Effector memory CD8-positive, alpha-beta T cell (primary cell): Measurements from ENCODE around the gene THBS2.

Source experiments
- ATAC-seq: fragments of 150-1000 bp; cut with Tn5 transposase; replicated peaks from 2 replicates; pipeline ENCODE4 v1.10.0; 2021; ENCODE audit warnings: mild to moderate bottlenecking, moderate library complexity
- DNase-seq, 3 experiments: peaks; one replicate each; pipeline ENCODE4 v3.0.0; 2021
- H3K27ac Mint-ChIP-seq, 2 donors: one replicate each; pipeline ENCODE4 v1.8.0; 2022; ENCODE audit warnings: mild to moderate bottlenecking in 2 of 2, mixed read lengths in 2 of 2, moderate library complexity in 2 of 2
- H3K27me3 Mint-ChIP-seq, 2 donors: one replicate each; pipeline ENCODE4 v1.8.0; 2022; ENCODE audit warnings: mixed read lengths in 2 of 2
- H3K36me3 Mint-ChIP-seq: one replicate; pipeline ENCODE4 v1.8.0; 2022; ENCODE audit warnings: mild to moderate bottlenecking, moderate library complexity, mixed read lengths; ENCODE audit not compliant: insufficient read depth
- H3K4me1 Mint-ChIP-seq, 2 donors: one replicate each; pipeline ENCODE4 v1.8.0; 2022; ENCODE audit warnings: low read depth in 2 of 2, mixed read lengths in 2 of 2
- H3K4me3 Mint-ChIP-seq, 2 donors: one replicate each; pipeline ENCODE4 v1.8.0; 2022; ENCODE audit warnings: mild to moderate bottlenecking in 2 of 2, mixed read lengths in 2 of 2, moderate library complexity in 2 of 2
- H3K9me3 Mint-ChIP-seq, 2 donors: one replicate each; pipeline ENCODE4 v1.8.0; 2022; ENCODE audit warnings: mixed read lengths in 2 of 2

The THBS2 gene

GRCh38 chr6:169239181-169239580, 14.5 kb downstream of the THBS2 start:
- Mint-ChIP-seq H3K27ac (no peak overlapping the region), H3K27me3 (peaks cover 22 to 38% of the 10 kb centered on the region in 2 donors), H3K4me3 (no peak overlapping the region), H3K9me3 (peaks cover 2 to 5% of the 10 kb centered on the region in 2 donors), H3K36me3 (peaks cover 3% of the 10 kb centered on the region), H3K4me1 (peaks cover 2 to 3% of the 10 kb centered on the region in 2 donors)
- no peak for DNase-seq
- ATAC-seq, result no peak

- H3K27ac Mint-ChIP-seq, result no peak overlapping the region
- H3K27me3 Mint-ChIP-seq, result peaks cover 22 to 38% of the 10 kb centered on the region in 2 donors
- peaks cover 3% of the 10 kb centered on the region for H3K36me3 Mint-ChIP-seq
- H3K9me3 Mint-ChIP-seq, result peaks cover 6 to 9% of the 10 kb centered on the region in 2 donors
- DNase-seq, result no peak
- peaks cover 3 to 4% of the 10 kb centered on the region in 2 donors for H3K4me1 Mint-ChIP-seq
- no peak overlapping the region for H3K4me3 Mint-ChIP-seq
- no peak for ATAC-seq
Observed at GRCh38 chr6:169238766-169239165, 14.9 kb downstream of the THBS2 start.

- peaks cover 3% of the 10 kb centered on the region for H3K36me3 Mint-ChIP-seq
- H3K27me3 Mint-ChIP-seq, result peaks cover 22 to 38% of the 10 kb centered on the region in 2 donors
- H3K4me1 Mint-ChIP-seq, result peaks cover 3 to 4% of the 10 kb centered on the region in 2 donors
- no peak overlapping the region for H3K4me3 Mint-ChIP-seq
- DNase-seq (no peak), ATAC-seq (no peak)
- H3K9me3 Mint-ChIP-seq, result peaks cover 11 to 18% of the 10 kb centered on the region in 2 donors
- H3K27ac Mint-ChIP-seq, result no peak overlapping the region
Observed at GRCh38 chr6:169237496-169238134, 16.0 kb downstream of the THBS2 start.

- no peak for DNase-seq
- no peak overlapping the region for H3K4me3 Mint-ChIP-seq
- H3K27ac Mint-ChIP-seq, result no peak overlapping the region
- peaks cover 3% of the 10 kb centered on the region for H3K36me3 Mint-ChIP-seq
- H3K27me3 Mint-ChIP-seq, result peaks cover 22 to 34% of the 10 kb centered on the region in 2 donors
- peaks cover 3 to 4% of the 10 kb centered on the region in 2 donors for H3K4me1 Mint-ChIP-seq
- ATAC-seq, result no peak
- peaks cover 11 to 18% of the 10 kb centered on the region in 2 donors for H3K9me3 Mint-ChIP-seq
Observed at GRCh38 chr6:169236988-169237387, 16.7 kb downstream of the THBS2 start.

- DNase-seq, result no peak
- Mint-ChIP-seq H3K9me3 (peaks cover 11 to 18% of the 10 kb centered on the region in 2 donors), H3K27me3 (peaks cover 22 to 29% of the 10 kb centered on the region in 2 donors), H3K27ac (no peak overlapping the region), H3K4me3 (no peak overlapping the region), H3K4me1 (peaks cover 3 to 4% of the 10 kb centered on the region in 2 donors), H3K36me3 (peaks cover 3% of the 10 kb centered on the region)
- ATAC-seq, result no peak
Observed at GRCh38 chr6:169236545-169236944, 17.1 kb downstream of the THBS2 start.

GRCh38 chr6:169235286-169235685, 18.4 kb downstream of the THBS2 start:
- no peak for DNase-seq

GRCh38 chr6:169234634-169235033, 19.0 kb downstream of the THBS2 start:
- Mint-ChIP-seq H3K27ac (no peak overlapping the region), H3K9me3 (peaks cover 11 to 18% of the 10 kb centered on the region in 2 donors), H3K4me3 (no peak overlapping the region), H3K27me3 (peaks cover 21 to 23% of the 10 kb centered on the region in 2 donors), H3K4me1 (peaks cover 3 to 4% of the 10 kb centered on the region in 2 donors), H3K36me3 (peaks cover 3% of the 10 kb centered on the region)
- DNase-seq (no peak), ATAC-seq (no peak)

More at GRCh38 chr6:169235286-169235685, 18.4 kb downstream of the THBS2 start:
- Mint-ChIP-seq H3K27me3 (peaks cover 17 to 18% of the 10 kb centered on the region in 2 donors), H3K9me3 (peaks cover 11 to 18% of the 10 kb centered on the region in 2 donors), H3K4me1 (peaks cover 3 to 4% of the 10 kb centered on the region in 2 donors), H3K27ac (peak overlapping the region in 1 of 2 donors; percentile 44), H3K36me3 (peaks cover 3% of the 10 kb centered on the region), H3K4me3 (no peak overlapping the region)
- ATAC-seq, result no peak

GRCh38 chr6:169233832-169234231, 19.8 kb downstream of the THBS2 start:
- H3K27ac Mint-ChIP-seq, result no peak overlapping the region
- peaks cover 3% of the 10 kb centered on the region for H3K36me3 Mint-ChIP-seq
- H3K27me3 Mint-ChIP-seq, result peaks cover 13 to 15% of the 10 kb centered on the region in 2 donors
- no peak overlapping the region for H3K4me3 Mint-ChIP-seq
- DNase-seq (no peak), ATAC-seq (no peak)
- H3K9me3 Mint-ChIP-seq, result peaks cover 11 to 18% of the 10 kb centered on the region in 2 donors
- peaks cover 0 to 4% of the 10 kb centered on the region in 2 donors for H3K4me1 Mint-ChIP-seq

GRCh38 chr6:169233181-169233580, 20.5 kb downstream of the THBS2 start:
- peaks cover 11 to 18% of the 10 kb centered on the region in 2 donors for H3K9me3 Mint-ChIP-seq

GRCh38 chr6:169232507-169232931, 21.1 kb downstream of the THBS2 start:
- peaks cover under 1% of the 10 kb centered on the region for H3K36me3 Mint-ChIP-seq
- H3K27me3 Mint-ChIP-seq, result peaks cover 5 to 15% of the 10 kb centered on the region in 2 donors
- H3K4me3 Mint-ChIP-seq, result no peak overlapping the region
- no peak overlapping the region for H3K27ac Mint-ChIP-seq
- peaks cover 11 to 18% of the 10 kb centered on the region in 2 donors for H3K9me3 Mint-ChIP-seq
- DNase-seq, result no peak
- H3K4me1 Mint-ChIP-seq, result peaks cover 0 to 4% of the 10 kb centered on the region in 2 donors
- no peak for ATAC-seq

More at GRCh38 chr6:169233181-169233580, 20.5 kb downstream of the THBS2 start:
- no peak overlapping the region for H3K4me3 Mint-ChIP-seq
- peaks cover 0 to 4% of the 10 kb centered on the region in 2 donors for H3K4me1 Mint-ChIP-seq
- DNase-seq (no peak), ATAC-seq (no peak)
- peaks cover 7 to 9% of the 10 kb centered on the region in 2 donors for H3K27me3 Mint-ChIP-seq
- H3K27ac Mint-ChIP-seq, result no peak overlapping the region
- H3K36me3 Mint-ChIP-seq, result peaks cover 3% of the 10 kb centered on the region

- Mint-ChIP-seq H3K4me1 (peaks cover 0 to 4% of the 10 kb centered on the region in 2 donors), H3K27ac (no peak overlapping the region), H3K4me3 (no peak overlapping the region), H3K9me3 (peaks cover 11 to 18% of the 10 kb centered on the region in 2 donors), H3K27me3 (peaks cover 7 to 21% of the 10 kb centered on the region in 2 donors), H3K36me3 (no peaks in the 10 kb centered on the region)
- ATAC-seq (no peak), DNase-seq (no peak)
Observed at GRCh38 chr6:169231790-169232506, 21.7 kb downstream of the THBS2 start.

GRCh38 chr6:169230946-169231789, 22.5 kb downstream of the THBS2 start:
- Mint-ChIP-seq H3K4me1 (peaks cover 0 to 4% of the 10 kb centered on the region in 2 donors), H3K27ac (no peak overlapping the region), H3K9me3 (peaks cover 11 to 18% of the 10 kb centered on the region in 2 donors), H3K36me3 (no peaks in the 10 kb centered on the region), H3K4me3 (no peak overlapping the region), H3K27me3 (peaks cover 13 to 28% of the 10 kb centered on the region in 2 donors)
- no peak for DNase-seq
- ATAC-seq, result no peak

GRCh38 chr6:169230322-169230665, 23.4 kb downstream of the THBS2 start:
- Mint-ChIP-seq H3K9me3 (peaks cover 11 to 18% of the 10 kb centered on the region in 2 donors), H3K36me3 (no peaks in the 10 kb centered on the region), H3K4me3 (no peak overlapping the region), H3K27ac (no peak overlapping the region), H3K27me3 (peaks cover 19 to 37% of the 10 kb centered on the region in 2 donors), H3K4me1 (peaks cover 0 to 4% of the 10 kb centered on the region in 2 donors)
- no peak for ATAC-seq
- DNase-seq, result no peak
